Panc1 (cell line): ENCODE results near the gene C2CD4A. TPM values are rescaled to one million over a fixed set of nuclear protein-coding genes. Genes with fewer than 3 reads are reported as not detected.

Experiments used
- ATAC-seq: fragments of 200-7000 bp; cut with Tn5 transposase; 2 replicates; pipeline ENCODE4 v1.9.1; 2020; ENCODE audit warnings: mild to moderate bottlenecking, moderate library complexity
- BruUV-seq: library from RNA; stranded (reverse); fragments of 400-500 nt; replicated peaks from 2 replicates; lab custom pipeline; 2021; lab: Mats Ljungman, UMichigan
- CTCF ChIA-PET: fragments of 300-600 bp; sonication (Branson Sonifier 250); formaldehyde crosslinking; loops from one replicate; lab custom pipeline; 2022; ENCODE audit warnings: antibody characterized with exemption; lab: Charles Lee
- POLR2A ChIA-PET: fragments of 300-600 bp; sonication (Branson Sonifier 250); formaldehyde crosslinking; loops from one replicate; lab custom pipeline; 2022; ENCODE audit warnings: antibody characterized with exemption; lab: Charles Lee
- DNase-seq: peaks from one replicate; pipeline ENCODE4 v3.0.0-alpha.2; 2010; ENCODE audit warnings: low read depth, low spot score
- H3K27ac ChIP-seq: 2 replicates; pipeline ENCODE4 v1.5.1; 2011; ENCODE audit warnings: mild to moderate bottlenecking, low read length, inconsistent platforms
- H3K27me3 ChIP-seq: fragments of 200-500 bp; sonication (Bioruptor generic); 2 replicates; pipeline ENCODE4 v1.6.0; 2014; ENCODE audit warnings: low read length, inconsistent platforms; ENCODE audit not compliant: control insufficient read depth, insufficient read depth
- H3K36me3 ChIP-seq: fragments of 200-500 bp; sonication (Bioruptor generic); 2 replicates; pipeline ENCODE4 v1.5.1; 2014; ENCODE audit warnings: inconsistent platforms, mild to moderate bottlenecking, low read length, moderate library complexity; ENCODE audit not compliant: control insufficient read depth, insufficient read depth
- H3K4me1 ChIP-seq: 2 replicates; pipeline ENCODE4 v1.5.1; 2011; ENCODE audit warnings: inconsistent platforms, mild to moderate bottlenecking, low read length, moderate library complexity; ENCODE audit not compliant: control insufficient read depth, insufficient read depth
- H3K4me3 ChIP-seq, 2 experiments: 2 replicates each; pipeline ENCODE4 v1.5.1; 2011 to 2012; ENCODE audit warnings: low read depth in 2 of 2, low read length in 2 of 2, mild to moderate bottlenecking in 2 of 2, inconsistent platforms in 1 of 2, moderate library complexity in 1 of 2
- H3K9me3 ChIP-seq: fragments of 200-500 bp; sonication (Bioruptor generic); 2 replicates; pipeline ENCODE4 v1.5.1; 2014; ENCODE audit warnings: low read depth, mild to moderate bottlenecking, inconsistent platforms, low read length, moderate library complexity; ENCODE audit not compliant: control insufficient read depth, insufficient read depth
- CTCF ChIP-seq: fragments of 450-650 bp; IDR thresholded peaks from 2 replicates; pipeline ENCODE4 v1.5.1; 2017; ENCODE audit warnings: mild to moderate bottlenecking
- POLR2AphosphoS5 ChIP-seq: IDR thresholded peaks from 2 replicates; pipeline ENCODE4 v1.6.1; 2012; ENCODE audit warnings: mild to moderate bottlenecking, low read depth, low read length, moderate library complexity
- REST ChIP-seq, 2 experiments: IDR thresholded peaks; 2 replicates each; pipeline ENCODE4 v1.6.1; 2011 to 2012; ENCODE audit warnings: low read depth in 2 of 2, control low read depth in 1 of 2, low read length in 1 of 2, mild to moderate bottlenecking in 1 of 2, moderate library complexity in 1 of 2; ENCODE audit not compliant: insufficient read depth in 1 of 2
- SIN3A ChIP-seq: IDR thresholded peaks from 2 replicates; pipeline ENCODE4 v1.6.1; 2012; ENCODE audit warnings: low read depth, mild to moderate bottlenecking, low read length, moderate library complexity, borderline replicate concordance; ENCODE audit not compliant: insufficient read depth
- TCF7L2 ChIP-seq: IDR thresholded peaks from 2 replicates; pipeline ENCODE4 v1.6.1; 2011; ENCODE audit warnings: mild to moderate bottlenecking, low read depth, low read length, inconsistent platforms
- in situ Hi-C: cut with HindIII; loops from 2 replicates; pipeline ENCODE4 v1.10.0; 2016; ENCODE audit warnings: low sequenced_read_pairs, low pct_unique_long_range_greater_than_20kb
- intact Hi-C: fragments of 100-400 bp; cut with micrococcal nuclease; formaldehyde crosslinking; loops from one replicate; pipeline ENCODE4 v1.10.0; 2022; ENCODE audit not compliant: unreplicated experiment
- total RNA-seq: library from RNA; stranded (reverse); gene quantifications from one replicate; pipeline ENCODE4 v1.2.1, GENCODE V29; 2021; ENCODE audit not compliant: unreplicated experiment

C2CD4A gene
- total RNA-seq, 1 experiment from 2014 or later, result 0.15 TPM

- in situ Hi-C loops (no loop called here), intact Hi-C loops (no loop called here)
- DNase-seq (no peak), ATAC-seq (no peak)
- Histone ChIP-seq H3K4me3 (no peak overlapping the region), H3K36me3 (peaks cover 7% of the 10 kb centered on the region), H3K27me3 (peaks cover 14% of the 10 kb centered on the region), H3K4me1 (peaks cover 12% of the 10 kb centered on the region), H3K27ac (no peak overlapping the region), H3K9me3 (no peaks in the 10 kb centered on the region)
- POLR2A ChIA-PET, result no interaction called here
- TF ChIP-seq CTCF, result no peak
- no peak for TF ChIP-seq TCF7L2
- TF ChIP-seq SIN3A, result no peak
- TF ChIP-seq POLR2AphosphoS5, result no peak
- TF ChIP-seq REST (IDR thresholded peaks at IDR 0.05; ENCODE audit: insufficient read depth in 1 of 2, low read depth in 2 of 2, low read length in 1 of 2), result no peak
- no TSS peak for BruUV-seq
- CTCF ChIA-PET, result no interaction called here
Measured at GRCh38 chr15:62057341-62057980, 9.3 kb upstream of the C2CD4A start.

- ATAC-seq, result no peak
- in situ Hi-C loops, result no loop called here
- CTCF ChIA-PET, result no interaction called here
- Histone ChIP-seq H3K36me3 (peaks cover 7% of the 10 kb centered on the region), H3K9me3 (no peaks in the 10 kb centered on the region), H3K27ac (no peak overlapping the region), H3K27me3 (peaks cover 22% of the 10 kb centered on the region), H3K4me1 (peaks cover 8% of the 10 kb centered on the region), H3K4me3 (no peak overlapping the region)
- POLR2A ChIA-PET, result no interaction called here
- intact Hi-C loops, result no loop called here
- BruUV-seq, result no TSS peak
- TF ChIP-seq POLR2AphosphoS5 (no peak), SIN3A (no peak), REST (IDR thresholded peaks at IDR 0.05; ENCODE audit: insufficient read depth in 1 of 2, low read depth in 2 of 2, low read length in 1 of 2) (no peak), TCF7L2 (no peak), CTCF (no peak)
- no peak for DNase-seq
Measured at GRCh38 chr15:62058327-62059028, 8.3 kb upstream of the C2CD4A start.
